GM23248 (cell line): Measurements from ENCODE around the gene THBS3.

Source experiments
- EZH2 ChIP-seq: fragments of 200-600 bp; sonication (generic); IDR thresholded peaks from 2 replicates; pipeline ENCODE4 v1.6.1; 2018; ENCODE audit warnings: antibody characterized with exemption, mild to moderate bottlenecking; ENCODE audit not compliant: insufficient read depth, poor library complexity, severe bottlenecking
- EZH2phosphoT487 ChIP-seq: fragments of 200-600 bp; sonication (generic); IDR thresholded peaks from 2 replicates; pipeline ENCODE4 v1.6.1; 2018; ENCODE audit warnings: antibody characterized with exemption, moderate library complexity, mild to moderate bottlenecking, low read depth; ENCODE audit not compliant: insufficient read depth

GRCh38 chr1:155218854-155219591 is 11.3 kb upstream of the THBS3 start:
- TF ChIP-seq EZH2phosphoT487 (no peak), EZH2 (no peak)
